Osteocyte (in vitro differentiated cells): ENCODE results near the gene CREBL2. TPM values are rescaled to one million over a fixed set of nuclear protein-coding genes. Genes with fewer than 3 reads are reported as not detected.
"Not testable (repeated sequence)": the region's sequence is repeated elsewhere in the genome, so short reads cannot be mapped to it uniquely, and the experiment has no call there.

Experiments
- DNase-seq: peaks from one replicate; pipeline ENCODE4 v3.0.0; 2021; ENCODE audit warnings: mixed read lengths; ENCODE audit not compliant: unreplicated experiment; ENCODE audit errors: extremely low spot score
- H3K27ac Mint-ChIP-seq: one replicate; pipeline ENCODE4 v1.8.0; 2021; ENCODE audit warnings: mild to moderate bottlenecking, mixed read lengths; ENCODE audit not compliant: unreplicated experiment
- H3K27me3 Mint-ChIP-seq: one replicate; pipeline ENCODE4 v1.8.0; 2021; ENCODE audit warnings: mixed read lengths; ENCODE audit not compliant: unreplicated experiment
- H3K36me3 Mint-ChIP-seq: one replicate; pipeline ENCODE4 v1.8.0; 2021; ENCODE audit warnings: mixed read lengths; ENCODE audit not compliant: unreplicated experiment
- H3K4me1 Mint-ChIP-seq: one replicate; pipeline ENCODE4 v1.8.0; 2021; ENCODE audit warnings: mixed read lengths; ENCODE audit not compliant: unreplicated experiment
- H3K4me3 Mint-ChIP-seq: one replicate; pipeline ENCODE4 v1.8.0; 2021; ENCODE audit warnings: mild to moderate bottlenecking, moderate library complexity, mixed read lengths; ENCODE audit not compliant: unreplicated experiment
- H3K9me3 Mint-ChIP-seq: one replicate; pipeline ENCODE4 v1.8.0; 2021; ENCODE audit warnings: mixed read lengths; ENCODE audit not compliant: unreplicated experiment
- total RNA-seq: library from RNA; stranded (reverse); gene quantifications from 2 replicates; pipeline ENCODE4 v1.2.1, GENCODE V29; 2021
- TF ChIP-seq, protein P1 (sequence below): fragments of 200-600 bp; sonication (generic); IDR thresholded peaks from 2 replicates; pipeline ENCODE4 v1.5.0; 2021; ENCODE audit warnings: antibody characterized with exemption, mild to moderate bottlenecking, moderate library complexity

The CREBL2 gene
- total RNA-seq, 1 donor from 2014 or later = 15.1 TPM

DNA sequence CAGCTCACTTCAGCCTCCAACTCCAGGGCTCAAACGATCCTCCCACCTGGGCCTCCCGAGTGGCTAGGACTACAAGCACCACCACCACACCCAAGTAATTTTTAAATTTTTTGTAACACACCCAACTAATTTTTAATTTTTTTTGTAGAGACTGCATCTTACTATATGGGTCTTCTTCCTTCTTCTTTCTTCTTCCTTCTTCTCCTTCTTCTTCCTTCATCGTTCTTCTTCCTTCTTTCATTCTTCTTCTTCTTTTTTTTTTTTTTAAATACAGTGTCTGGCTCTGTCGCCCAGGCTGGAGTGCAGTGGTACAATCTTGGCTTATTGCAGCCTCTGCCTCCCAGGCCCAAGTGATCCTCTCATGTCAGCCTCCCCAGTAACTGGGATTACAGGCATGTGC, 965 bp upstream of the CREBL2 start:
- TF ChIP-seq, protein P1, sequence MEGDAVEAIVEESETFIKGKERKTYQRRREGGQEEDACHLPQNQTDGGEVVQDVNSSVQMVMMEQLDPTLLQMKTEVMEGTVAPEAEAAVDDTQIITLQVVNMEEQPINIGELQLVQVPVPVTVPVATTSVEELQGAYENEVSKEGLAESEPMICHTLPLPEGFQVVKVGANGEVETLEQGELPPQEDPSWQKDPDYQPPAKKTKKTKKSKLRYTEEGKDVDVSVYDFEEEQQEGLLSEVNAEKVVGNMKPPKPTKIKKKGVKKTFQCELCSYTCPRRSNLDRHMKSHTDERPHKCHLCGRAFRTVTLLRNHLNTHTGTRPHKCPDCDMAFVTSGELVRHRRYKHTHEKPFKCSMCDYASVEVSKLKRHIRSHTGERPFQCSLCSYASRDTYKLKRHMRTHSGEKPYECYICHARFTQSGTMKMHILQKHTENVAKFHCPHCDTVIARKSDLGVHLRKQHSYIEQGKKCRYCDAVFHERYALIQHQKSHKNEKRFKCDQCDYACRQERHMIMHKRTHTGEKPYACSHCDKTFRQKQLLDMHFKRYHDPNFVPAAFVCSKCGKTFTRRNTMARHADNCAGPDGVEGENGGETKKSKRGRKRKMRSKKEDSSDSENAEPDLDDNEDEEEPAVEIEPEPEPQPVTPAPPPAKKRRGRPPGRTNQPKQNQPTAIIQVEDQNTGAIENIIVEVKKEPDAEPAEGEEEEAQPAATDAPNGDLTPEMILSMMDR = no peak
- DNase-seq = no peak
- H3K4me1 Mint-ChIP-seq = peaks cover 32% of the 10 kb centered on the region
- H3K27ac Mint-ChIP-seq = peak overlapping the region; percentile 98
- H3K27me3 Mint-ChIP-seq = no peaks in the 10 kb centered on the region
- H3K36me3 Mint-ChIP-seq = peaks cover 2% of the 10 kb centered on the region
- H3K9me3 Mint-ChIP-seq = no peaks in the 10 kb centered on the region
- H3K4me3 Mint-ChIP-seq = peak overlapping the region; percentile 89

DNA sequence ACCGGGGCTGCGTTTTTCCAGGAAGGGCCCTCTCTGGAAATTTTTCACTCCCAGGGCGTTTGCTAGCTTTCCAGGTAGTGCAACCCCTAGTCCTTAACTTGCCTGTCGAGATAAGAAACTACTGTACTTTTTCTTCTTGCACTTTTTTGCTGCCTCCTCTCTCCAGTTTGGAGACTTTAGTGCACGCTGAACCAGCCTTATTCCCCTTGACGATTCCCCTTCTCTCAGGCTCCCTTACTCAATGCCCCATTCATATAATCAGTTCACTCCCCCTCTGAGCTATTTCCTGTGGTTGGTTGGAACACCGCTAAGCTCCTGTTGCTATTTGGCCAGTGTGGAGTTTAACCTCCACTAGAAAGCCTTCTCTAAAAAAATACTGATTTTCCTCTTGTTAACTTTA, 682 bp downstream of the CREBL2 start:
- H3K27ac Mint-ChIP-seq = peak overlapping the region; percentile 98
- H3K36me3 Mint-ChIP-seq = peaks cover 2% of the 10 kb centered on the region
- no peaks in the 10 kb centered on the region for H3K27me3 Mint-ChIP-seq
- H3K9me3 Mint-ChIP-seq = no peaks in the 10 kb centered on the region
- peaks cover 28% of the 10 kb centered on the region for H3K4me1 Mint-ChIP-seq
- TF ChIP-seq, protein P1 = no peak
- no peak for DNase-seq
- H3K4me3 Mint-ChIP-seq = peak overlapping the region; percentile 89

DNA sequence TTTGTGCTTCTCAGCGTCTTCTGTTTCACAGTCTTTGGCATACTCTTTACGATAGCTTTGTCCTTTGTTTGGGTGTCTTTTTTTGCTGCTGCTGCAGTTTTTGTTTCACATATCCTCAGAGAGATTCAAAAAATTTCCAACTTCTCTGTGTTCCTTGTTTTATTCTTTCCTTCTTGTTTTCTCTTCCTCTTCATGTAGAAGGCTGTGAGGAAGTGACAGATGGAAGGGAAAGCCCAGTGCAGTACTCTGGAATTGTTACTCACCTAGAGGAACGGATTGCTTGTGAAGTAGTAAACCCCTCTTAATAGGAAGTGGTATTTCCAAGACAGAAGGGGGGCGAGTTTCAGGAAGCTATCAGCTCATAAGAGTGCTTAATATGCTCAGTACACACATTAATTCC, 1.7 kb downstream of the CREBL2 start:
- TF ChIP-seq, protein P1 = no peak

DNA sequence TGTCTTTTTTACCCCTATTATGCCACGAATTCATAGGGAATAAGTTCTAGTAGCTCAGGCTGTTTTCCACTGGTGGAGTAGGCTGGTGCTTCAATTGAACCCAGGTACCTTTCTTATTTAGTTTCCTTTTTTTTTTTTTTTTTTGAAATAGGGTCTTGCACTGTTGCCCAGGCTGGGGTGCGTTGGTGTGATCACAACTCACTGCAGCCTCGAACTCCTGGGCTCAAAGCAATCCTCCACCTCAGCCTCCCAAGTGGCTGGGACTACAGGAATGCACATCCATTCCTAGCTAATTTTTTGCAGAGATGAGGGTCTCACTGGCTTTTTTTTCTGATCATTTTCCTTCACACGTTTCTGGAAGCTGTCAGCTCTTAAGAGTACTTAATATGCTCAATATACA, 2.7 kb downstream of the CREBL2 start:
- no peak overlapping the region for H3K27ac Mint-ChIP-seq
- TF ChIP-seq, protein P1 = no peak
- DNase-seq = no peak
- peaks cover 26% of the 10 kb centered on the region for H3K4me1 Mint-ChIP-seq
- H3K4me3 Mint-ChIP-seq = no peak overlapping the region
- H3K9me3 Mint-ChIP-seq = no peaks in the 10 kb centered on the region
- peaks cover 2% of the 10 kb centered on the region for H3K36me3 Mint-ChIP-seq
- H3K27me3 Mint-ChIP-seq = no peaks in the 10 kb centered on the region

More for the DNA sequence above, 1.7 kb downstream of the CREBL2 start:
- Mint-ChIP-seq H3K4me3 (peak overlapping the region; percentile 89), H3K4me1 (peaks cover 26% of the 10 kb centered on the region), H3K27ac (peak overlapping the region; percentile 51), H3K9me3 (no peaks in the 10 kb centered on the region), H3K36me3 (peaks cover 2% of the 10 kb centered on the region), H3K27me3 (no peaks in the 10 kb centered on the region)
- DNase-seq = no peak

DNA sequence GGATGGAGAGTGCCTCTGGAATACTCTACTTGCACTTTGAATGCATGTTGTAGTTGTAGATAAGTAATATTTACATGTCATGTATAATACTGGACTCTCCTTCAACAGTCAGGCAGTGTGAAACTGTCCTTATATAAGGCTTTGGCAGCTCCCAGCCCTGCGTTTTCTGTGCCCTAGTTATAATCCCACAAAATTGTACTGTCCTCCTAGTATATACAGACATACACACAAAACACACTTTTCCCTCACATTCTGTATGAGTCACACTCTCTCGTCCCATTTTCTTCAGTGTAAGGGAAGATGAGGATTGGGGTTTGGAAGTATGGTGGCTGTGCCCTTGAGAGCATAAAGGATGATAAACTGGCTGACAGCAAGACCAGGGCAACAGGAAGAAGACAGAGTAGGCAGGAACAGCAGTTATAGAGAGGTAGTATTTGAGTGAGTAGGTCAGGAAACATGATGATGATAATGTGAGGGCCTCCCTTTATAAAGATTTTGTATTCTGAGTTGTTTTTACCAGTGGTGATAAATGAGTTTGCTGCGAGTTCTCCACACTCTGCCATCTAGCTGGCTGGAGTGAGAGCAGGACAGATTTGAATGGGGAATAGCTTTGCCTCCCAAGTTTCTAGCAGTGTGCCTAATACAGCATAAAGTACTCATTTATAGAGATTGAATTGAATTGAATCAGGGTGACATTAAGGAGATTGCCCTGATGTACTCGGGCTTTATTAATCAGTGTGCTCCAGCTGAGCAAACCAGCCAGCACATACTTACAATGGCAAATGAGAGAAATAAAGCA, 5.0 kb downstream of the CREBL2 start:
- DNase-seq = no peak
- Mint-ChIP-seq H3K27me3 (no peaks in the 10 kb centered on the region), H3K36me3 (peaks cover 11% of the 10 kb centered on the region), H3K27ac (no peak overlapping the region), H3K9me3 (no peaks in the 10 kb centered on the region), H3K4me3 (no peak overlapping the region), H3K4me1 (peaks cover 18% of the 10 kb centered on the region)
- TF ChIP-seq, protein P1 = no peak

DNA sequence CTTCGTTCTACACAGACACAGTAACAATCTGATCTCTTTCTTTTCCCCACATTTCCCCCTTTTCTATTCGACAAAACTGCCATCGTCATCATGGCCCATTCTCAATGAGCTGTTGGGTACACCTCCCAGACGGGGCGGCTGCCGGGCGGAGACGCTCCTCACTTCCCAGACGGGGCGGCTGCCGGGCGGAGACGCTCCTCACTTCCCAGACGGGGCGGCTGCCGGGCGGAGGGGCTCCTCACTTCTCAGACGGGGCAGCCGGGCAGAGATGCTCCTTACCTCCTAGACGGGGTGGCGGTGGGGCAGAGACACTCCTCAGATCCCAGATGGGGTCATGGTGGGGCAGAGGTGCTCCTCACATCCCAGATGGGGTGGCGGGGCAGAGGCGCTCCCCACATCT, 6.4 kb downstream of the CREBL2 start:
- not testable (repeated sequence) for DNase-seq, H3K4me3 Mint-ChIP-seq, H3K27me3 Mint-ChIP-seq, H3K4me1 Mint-ChIP-seq, H3K9me3 Mint-ChIP-seq, H3K27ac Mint-ChIP-seq
- H3K36me3 Mint-ChIP-seq = peaks cover 13% of the 10 kb centered on the region
